BJ (cell line): Measurements from ENCODE around the gene SLC7A8. TPM values are rescaled to one million over a fixed set of nuclear protein-coding genes. Genes with fewer than 3 reads are reported as not detected.
"Not testable (repeated sequence)": the region's sequence is repeated elsewhere in the genome, so short reads cannot be mapped to it uniquely, and the experiment has no call there.

Experiments used
- CTCF ChIA-PET: fragments of 350-600 bp; formaldehyde crosslinking; extraction: SDS; loops from one replicate; lab custom pipeline; 2021; ENCODE audit warnings: antibody characterized with exemption, inconsistent platforms; lab: Yijun Ruan, JAX
- POLR2A ChIA-PET: fragments of 300-600 bp; sonication (Branson Sonifier 250); formaldehyde crosslinking; extraction: SDS; loops from one replicate; lab custom pipeline; 2021; ENCODE audit warnings: antibody characterized with exemption; lab: Charles Lee
- DNase-seq: peaks from one replicate; pipeline ENCODE4 v3.0.0-alpha.2; 2011; ENCODE audit warnings: low read depth
- H3K27me3 ChIP-seq: 2 replicates; pipeline ENCODE4 v1.6.0; 2011; ENCODE audit warnings: low read length; ENCODE audit not compliant: control insufficient read depth, insufficient read depth
- H3K36me3 ChIP-seq: 2 replicates; pipeline ENCODE4 v1.5.1; 2011; ENCODE audit warnings: low read length; ENCODE audit not compliant: control insufficient read depth, insufficient read depth
- H3K4me3 ChIP-seq: 2 replicates; pipeline ENCODE4 v1.5.1; 2011; ENCODE audit warnings: low read depth, mild to moderate bottlenecking, control low read depth, low read length
- CTCF ChIP-seq: IDR thresholded peaks from 2 replicates; pipeline ENCODE4 v1.5.1; 2011; ENCODE audit warnings: low read depth, mild to moderate bottlenecking, control low read depth, inconsistent platforms, low read length, moderate library complexity; ENCODE audit not compliant: insufficient read depth
- polyA plus RNA-seq: library from polyadenylated mRNA; depleted of rRNA; stranded (reverse); fragments of >200 nt; gene quantifications from 2 replicates; pipeline ENCODE4 v1.2.3, GENCODE V29; 2011

SLC7A8 gene
- polyA plus RNA-seq, 1 experiment: 4.6 TPM

GRCh38 chr14:23110579-23111365, 72.7 kb downstream of the SLC7A8 start:
- H3K36me3 ChIP-seq: no peaks in the 10 kb centered on the region
- TF ChIP-seq CTCF: no peak
- CTCF ChIA-PET: interaction anchor here (0.5 to 24.8 kb wide), 15 partner anchors 10 to 168 kb away, joined by 3 to 815 read pairs (median 31); partner anchors contain the start of genes ACIN1, AJUBA, C14orf119 and CDH24
- H3K27me3 ChIP-seq: peaks cover 1% of the 10 kb centered on the region; the same call in 1 of the 2 replicates
- POLR2A ChIA-PET: interaction anchor here (0.7 to 1.7 kb wide), 2 partner anchors 42 to 117 kb away, joined by 3 to 4 read pairs; no protein-coding TSS in a partner anchor
- no peak for DNase-seq
- no peak overlapping the region for H3K4me3 ChIP-seq

- DNase-seq: no peak
- H3K36me3 ChIP-seq: no peaks in the 10 kb centered on the region
- CTCF ChIA-PET: interaction anchor here (0.6 to 24.8 kb wide), 17 partner anchors 10 to 180 kb away, joined by 3 to 815 read pairs (median 30); partner anchors contain the start of genes ACIN1, AJUBA, C14orf119 and CDH24
- H3K27me3 ChIP-seq: peaks cover 1% of the 10 kb centered on the region; the same call in 1 of the 2 replicates
- no peak overlapping the region for H3K4me3 ChIP-seq
- POLR2A ChIA-PET: interaction anchor here (1.7 kb wide), 1 partner anchor 41 kb away, joined by 4 read pairs; no protein-coding TSS in a partner anchor
- TF ChIP-seq CTCF: no peak
Observed at GRCh38 chr14:23109769-23110168, 73.7 kb downstream of the SLC7A8 start.

GRCh38 chr14:23108169-23108568, 75.3 kb downstream of the SLC7A8 start:
- not testable (repeated sequence) for H3K4me3 ChIP-seq, H3K36me3 ChIP-seq, DNase-seq, H3K27me3 ChIP-seq
- POLR2A ChIA-PET: interaction anchor here (0.7 kb wide), 1 partner anchor 39 kb away, joined by 3 read pairs; no protein-coding TSS in a partner anchor
- CTCF ChIA-PET: interaction anchor here (1.0 to 24.8 kb wide), 15 partner anchors 9 to 126 kb away, joined by 4 to 815 read pairs (median 31); partner anchors contain the start of genes ACIN1, AJUBA, C14orf119 and CDH24

GRCh38 chr14:23107620-23108019, 75.8 kb downstream of the SLC7A8 start:
- CTCF ChIA-PET: interaction anchor here (3.1 to 6.7 kb wide), 2 partner anchors 13 to 51 kb away, joined by 19 to 79 read pairs; partner anchors contain the start of genes ACIN1, C14orf119 and CDH24
- POLR2A ChIA-PET, H3K36me3 ChIP-seq, H3K27me3 ChIP-seq, H3K4me3 ChIP-seq, DNase-seq: not testable (repeated sequence)

GRCh38 chr14:23106747-23107045, 76.8 kb downstream of the SLC7A8 start:
- Histone ChIP-seq H3K4me3 (no peak overlapping the region), H3K36me3 (no peaks in the 10 kb centered on the region), H3K27me3 (peaks cover 1% of the 10 kb centered on the region; the same call in 1 of the 2 replicates)
- no peak for TF ChIP-seq CTCF
- ChIA-PET POLR2A (interaction anchor here (1.0 kb wide), 1 partner anchor 12 kb away, joined by 4 read pairs; the partner anchor contains the start of genes ACIN1 and C14orf119), CTCF (interaction anchor here (0.7 to 3.2 kb wide), 9 partner anchors 10 to 124 kb away, joined by 3 to 9 read pairs (median 3); partner anchors contain the start of genes ACIN1, AJUBA, C14orf119 and CDH24)
- DNase-seq: no peak

DNA sequence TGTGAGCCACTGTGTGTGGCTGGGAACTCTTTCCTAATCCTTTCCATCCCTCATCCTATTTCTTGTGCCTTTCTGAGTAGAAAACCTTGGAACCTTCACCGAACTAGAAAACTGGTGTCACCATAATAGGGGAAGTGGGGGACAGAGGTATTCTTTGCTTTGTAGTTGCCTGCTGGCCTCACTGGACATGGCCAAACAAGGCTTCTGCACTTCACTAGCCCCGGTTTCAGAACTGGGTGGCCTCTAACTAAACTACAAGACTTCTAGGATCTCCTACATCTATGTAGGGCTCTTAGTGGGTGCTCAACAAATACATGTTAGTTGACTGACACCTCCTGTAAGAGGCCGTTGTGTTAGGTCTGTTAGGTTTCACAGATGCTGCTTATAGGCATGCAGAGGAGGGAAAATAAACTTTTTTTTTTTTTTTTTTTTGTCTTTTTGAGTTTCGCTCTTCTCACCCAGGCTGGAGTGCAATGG, 78.1 kb downstream of the SLC7A8 start:
- no peak for DNase-seq
- no peak overlapping the region for H3K4me3 ChIP-seq
- POLR2A ChIA-PET: no interaction called here
- no peaks in the 10 kb centered on the region for H3K36me3 ChIP-seq
- CTCF ChIA-PET: interaction anchor here (0.6 to 3.2 kb wide), 3 partner anchors 28 to 112 kb away, joined by 3 to 9 read pairs (median 3); no protein-coding TSS in a partner anchor
- no peak for TF ChIP-seq CTCF
- H3K27me3 ChIP-seq: peaks cover 1% of the 10 kb centered on the region; the same call in 1 of the 2 replicates
